OCI-LY1 (cell line): ENCODE results near the gene SULF2.

ENCODE experiments used
- H2AFZ ChIP-seq: fragments of 200-600 bp; sonication (generic), shearing (Covaris generic); 2 replicates; pipeline ENCODE4 v1.6.0; 2014; ENCODE audit warnings: antibody characterized with exemption, mild to moderate bottlenecking, low read length
- H3F3A ChIP-seq: fragments of 200-600 bp; sonication (generic), shearing (Covaris generic); 2 replicates; pipeline ENCODE4 v1.6.0; 2014; ENCODE audit warnings: mild to moderate bottlenecking, antibody characterized with exemption, low read length, moderate library complexity; ENCODE audit not compliant: insufficient read depth
- H3K27ac ChIP-seq: fragments of 200-600 bp; sonication (generic); 2 replicates; pipeline ENCODE4 v1.5.1; 2014; ENCODE audit warnings: low read length, mixed run types, mild to moderate bottlenecking, low read depth; ENCODE audit not compliant: poor library complexity, severe bottlenecking
- H3K27me3 ChIP-seq: fragments of 200-600 bp; sonication (generic); 2 replicates; pipeline ENCODE4 v1.6.0; 2014; ENCODE audit warnings: antibody characterized with exemption, mild to moderate bottlenecking, low read length, moderate library complexity; ENCODE audit not compliant: insufficient read depth
- H3K36me3 ChIP-seq: fragments of 200-600 bp; sonication (generic); 2 replicates; pipeline ENCODE4 v1.6.1; 2014; ENCODE audit warnings: mild to moderate bottlenecking, antibody characterized with exemption, low read length, moderate library complexity, mixed read lengths; ENCODE audit not compliant: insufficient read depth
- H3K4me1 ChIP-seq: fragments of 200-600 bp; sonication (generic); 2 replicates; pipeline ENCODE4 v1.5.1; 2014; ENCODE audit warnings: mild to moderate bottlenecking, low read length, moderate library complexity; ENCODE audit not compliant: insufficient read depth, severe bottlenecking
- H3K4me2 ChIP-seq: fragments of 200-600 bp; sonication (generic), shearing (Covaris generic); 2 replicates; pipeline ENCODE4 v1.6.1; 2014; ENCODE audit warnings: low read length
- H3K4me3 ChIP-seq: fragments of 200-600 bp; sonication (generic); 2 replicates; pipeline ENCODE4 v1.5.1; 2014; ENCODE audit warnings: low read length, low read depth, mild to moderate bottlenecking, mixed read lengths; ENCODE audit not compliant: poor library complexity, severe bottlenecking
- H3K79me2 ChIP-seq: fragments of 200-600 bp; shearing (Covaris generic); 2 replicates; pipeline ENCODE4 v1.6.1; 2016; ENCODE audit warnings: mixed run types, low read length, mixed read lengths; ENCODE audit not compliant: insufficient read depth
- H3K9ac ChIP-seq: fragments of 200-600 bp; sonication (generic), shearing (Covaris generic); 2 replicates; pipeline ENCODE4 v1.6.1; 2014; ENCODE audit warnings: mild to moderate bottlenecking, low read length, mixed read lengths
- H3K9me2 ChIP-seq: fragments of 200-600 bp; sonication (generic), shearing (Covaris generic); 2 replicates; pipeline ENCODE4 v1.6.1; 2014; ENCODE audit warnings: low read depth, mild to moderate bottlenecking, low read length, mixed read lengths
- H3K9me3 ChIP-seq: fragments of 200-600 bp; shearing (Covaris generic); 2 replicates; pipeline ENCODE4 v1.6.1; 2014; ENCODE audit warnings: low read length, mixed read lengths
- H4K20me1 ChIP-seq: fragments of 200-600 bp; sonication (generic), shearing (Covaris generic); 2 replicates; pipeline ENCODE4 v1.6.0; 2016; ENCODE audit warnings: mild to moderate bottlenecking, low read length; ENCODE audit not compliant: insufficient read depth
- EZH2 ChIP-seq: fragments of 200-600 bp; sonication (generic), shearing (Covaris generic); IDR thresholded peaks from 2 replicates; pipeline ENCODE4 v1.8.0; 2017; ENCODE audit warnings: borderline replicate concordance, mixed run types, mild to moderate bottlenecking, antibody characterized with exemption, low read length, moderate library complexity, mixed read lengths
- TF ChIP-seq, protein P1 (sequence below): fragments of 200-600 bp; sonication (generic), shearing (Covaris generic); IDR thresholded peaks from 2 replicates; pipeline ENCODE4 v1.5.1; 2017; ENCODE audit warnings: mild to moderate bottlenecking, antibody characterized with exemption, low read length, moderate library complexity, mixed read lengths

The SULF2 gene

DNA sequence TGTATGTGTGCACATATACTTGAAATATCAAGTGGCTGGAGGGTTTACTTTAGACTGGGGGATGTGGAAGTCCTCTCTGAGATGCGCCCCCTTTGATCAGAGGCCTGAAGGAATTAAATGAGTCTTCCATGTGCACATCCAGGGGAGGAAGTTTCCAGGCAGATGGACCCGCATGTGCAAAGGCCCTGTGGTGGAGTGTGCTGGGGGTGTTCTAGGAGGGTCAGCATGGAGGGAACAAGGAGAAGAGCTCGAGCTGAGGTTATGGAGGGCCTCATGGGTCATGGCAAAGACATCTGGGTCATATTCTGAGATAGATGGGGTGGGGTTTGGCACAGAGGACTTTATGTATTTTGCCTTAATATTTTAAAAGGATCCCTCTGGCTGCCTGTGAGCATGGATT lies 17.7 kb upstream of the SULF2 start:
- H3K4me2 ChIP-seq, result no peak overlapping the region
- no peaks in the 10 kb centered on the region for H3K9me3 ChIP-seq
- H3F3A ChIP-seq, result no peaks in the 10 kb centered on the region
- H3K4me1 ChIP-seq, result no peaks in the 10 kb centered on the region
- H2AFZ ChIP-seq, result no peak overlapping the region
- TF ChIP-seq, protein P1, sequence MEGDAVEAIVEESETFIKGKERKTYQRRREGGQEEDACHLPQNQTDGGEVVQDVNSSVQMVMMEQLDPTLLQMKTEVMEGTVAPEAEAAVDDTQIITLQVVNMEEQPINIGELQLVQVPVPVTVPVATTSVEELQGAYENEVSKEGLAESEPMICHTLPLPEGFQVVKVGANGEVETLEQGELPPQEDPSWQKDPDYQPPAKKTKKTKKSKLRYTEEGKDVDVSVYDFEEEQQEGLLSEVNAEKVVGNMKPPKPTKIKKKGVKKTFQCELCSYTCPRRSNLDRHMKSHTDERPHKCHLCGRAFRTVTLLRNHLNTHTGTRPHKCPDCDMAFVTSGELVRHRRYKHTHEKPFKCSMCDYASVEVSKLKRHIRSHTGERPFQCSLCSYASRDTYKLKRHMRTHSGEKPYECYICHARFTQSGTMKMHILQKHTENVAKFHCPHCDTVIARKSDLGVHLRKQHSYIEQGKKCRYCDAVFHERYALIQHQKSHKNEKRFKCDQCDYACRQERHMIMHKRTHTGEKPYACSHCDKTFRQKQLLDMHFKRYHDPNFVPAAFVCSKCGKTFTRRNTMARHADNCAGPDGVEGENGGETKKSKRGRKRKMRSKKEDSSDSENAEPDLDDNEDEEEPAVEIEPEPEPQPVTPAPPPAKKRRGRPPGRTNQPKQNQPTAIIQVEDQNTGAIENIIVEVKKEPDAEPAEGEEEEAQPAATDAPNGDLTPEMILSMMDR, result no peak
- no peak for TF ChIP-seq EZH2
- no peaks in the 10 kb centered on the region for H3K27me3 ChIP-seq
- H4K20me1 ChIP-seq, result no peaks in the 10 kb centered on the region
- no peaks in the 10 kb centered on the region for H3K9me2 ChIP-seq
- H3K36me3 ChIP-seq, result no peaks in the 10 kb centered on the region
- H3K27ac ChIP-seq, result no peak overlapping the region
- no peak overlapping the region for H3K4me3 ChIP-seq
- no peaks in the 10 kb centered on the region for H3K79me2 ChIP-seq
- no peak overlapping the region for H3K9ac ChIP-seq

DNA sequence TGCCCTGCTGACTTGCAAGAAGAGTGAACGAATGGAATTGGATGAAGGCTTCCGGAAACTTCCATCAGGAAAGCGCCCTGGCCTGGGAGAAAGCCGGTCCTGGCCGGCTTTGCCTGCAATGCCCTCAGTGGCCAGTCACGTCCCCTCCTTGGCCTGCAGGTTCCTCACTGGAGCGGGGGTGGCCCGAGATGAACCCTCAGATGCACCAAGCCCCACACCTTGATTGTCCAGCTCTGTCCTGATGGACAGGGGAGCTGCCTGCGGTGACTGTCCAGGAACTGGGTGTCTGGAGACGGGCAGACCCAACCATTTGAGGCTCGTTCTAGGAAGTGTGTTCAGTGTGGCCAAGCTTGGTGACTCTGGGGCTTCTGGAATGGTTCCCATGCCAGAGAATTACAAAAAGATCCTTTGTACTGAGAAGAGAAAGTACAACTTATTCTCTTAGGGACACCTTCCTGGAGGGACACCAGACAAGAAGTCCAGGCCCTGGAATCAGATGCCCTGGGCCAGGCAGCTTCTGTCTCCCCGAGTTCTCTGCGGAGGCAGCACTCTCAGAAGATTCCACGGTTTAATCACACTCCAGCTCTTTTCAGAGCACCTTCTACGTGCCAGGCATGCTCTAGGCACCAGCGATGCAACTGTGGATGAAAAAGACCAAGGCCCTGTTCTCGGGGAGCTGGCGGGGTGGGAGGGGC lies 17.1 kb upstream of the SULF2 start:
- no peak overlapping the region for H3K27ac ChIP-seq
- H3K4me1 ChIP-seq, result no peaks in the 10 kb centered on the region
- H3K9me3 ChIP-seq, result no peaks in the 10 kb centered on the region
- no peaks in the 10 kb centered on the region for H3K79me2 ChIP-seq
- H3K9me2 ChIP-seq, result no peaks in the 10 kb centered on the region
- H3K4me2 ChIP-seq, result no peak overlapping the region
- no peak overlapping the region for H2AFZ ChIP-seq
- H3K27me3 ChIP-seq, result no peaks in the 10 kb centered on the region
- H3K4me3 ChIP-seq, result no peak overlapping the region
- TF ChIP-seq, protein P1, result no peak
- no peak for TF ChIP-seq EZH2
- no peaks in the 10 kb centered on the region for H3K36me3 ChIP-seq
- no peak overlapping the region for H3K9ac ChIP-seq
- H3F3A ChIP-seq, result no peaks in the 10 kb centered on the region
- no peaks in the 10 kb centered on the region for H4K20me1 ChIP-seq

DNA sequence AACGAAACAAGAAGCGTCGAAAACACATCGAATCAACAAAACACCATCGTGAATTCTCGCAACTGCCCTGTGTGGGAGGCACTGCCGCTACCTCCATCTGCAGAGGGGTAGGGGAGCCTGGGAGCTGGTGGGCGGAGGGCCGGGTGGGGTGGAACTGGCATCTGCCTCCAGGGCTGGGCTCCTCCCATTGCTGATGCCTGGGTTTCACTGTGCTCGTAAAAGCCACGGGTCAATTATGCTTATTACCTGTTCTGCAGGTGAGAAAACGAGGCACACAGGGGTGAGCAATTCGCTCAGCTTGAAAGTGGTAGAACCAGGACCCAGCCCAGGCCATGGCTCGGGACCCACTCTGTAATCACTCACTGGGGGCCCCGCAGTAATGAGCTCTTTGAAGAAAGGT lies 16.5 kb upstream of the SULF2 start:
- H3K27ac ChIP-seq, result no peak overlapping the region
- no peak overlapping the region for H3K4me2 ChIP-seq
- H3F3A ChIP-seq, result no peaks in the 10 kb centered on the region
- H3K4me3 ChIP-seq, result no peak overlapping the region
- H3K27me3 ChIP-seq, result no peaks in the 10 kb centered on the region
- no peaks in the 10 kb centered on the region for H3K9me3 ChIP-seq
- H3K9ac ChIP-seq, result no peak overlapping the region
- H3K9me2 ChIP-seq, result no peaks in the 10 kb centered on the region
- no peak overlapping the region for H2AFZ ChIP-seq
- H3K79me2 ChIP-seq, result no peaks in the 10 kb centered on the region
- no peaks in the 10 kb centered on the region for H4K20me1 ChIP-seq
- no peaks in the 10 kb centered on the region for H3K36me3 ChIP-seq
- no peak for TF ChIP-seq EZH2
- TF ChIP-seq, protein P1, result no peak
- H3K4me1 ChIP-seq, result no peaks in the 10 kb centered on the region
